ENCODE measurements around the gene UQCR10.

UQCR10 gene

GRCh38 chr22:29815580-29815979, 48.4 kb downstream of the UQCR10 start:
- no peaks in the 10 kb centered on the region for H3K27me3 ChIP-seq (ENCODE audit: insufficient read depth, poor library complexity, severe bottlenecking)
- no peak overlapping the region for H3K4me3 ChIP-seq (replicated peaks; ENCODE audit: insufficient read depth, low read length)
- no peak overlapping the region for H3K27ac ChIP-seq (replicated peaks)
- TF ChIP-seq REST (IDR thresholded peaks at IDR 0.05; ENCODE audit: insufficient replicate concordance, low read depth): no peak
- no peak for TF ChIP-seq CTCF (IDR thresholded peaks at IDR 0.05; ENCODE audit: insufficient read depth, low read length)
- no peak for TF ChIP-seq SPI1 (IDR thresholded peaks at IDR 0.05; ENCODE audit: borderline replicate concordance, low read depth)
- no peak for TF ChIP-seq GABPA (IDR thresholded peaks at IDR 0.05; ENCODE audit: low read depth)
- no peak for TF ChIP-seq POLR2AphosphoS5 (IDR thresholded peaks at IDR 0.05; ENCODE audit: low read depth)
- DNase-seq (ENCODE audit: low read depth in 1 of 2, low spot score in 1 of 2): no peak

GRCh38 chr22:29816128-29816527, 49.0 kb downstream of the UQCR10 start:
- Histone ChIP-seq H3K27ac (replicated peaks) (no peak overlapping the region), H3K4me3 (replicated peaks; ENCODE audit: insufficient read depth, low read length) (no peak overlapping the region), H3K27me3 (ENCODE audit: insufficient read depth, poor library complexity, severe bottlenecking) (no peaks in the 10 kb centered on the region)
- TF ChIP-seq POLR2AphosphoS5 (IDR thresholded peaks at IDR 0.05; ENCODE audit: low read depth): no peak
- no peak for TF ChIP-seq CTCF (IDR thresholded peaks at IDR 0.05; ENCODE audit: insufficient read depth, low read length)
- no peak for TF ChIP-seq SPI1 (IDR thresholded peaks at IDR 0.05; ENCODE audit: borderline replicate concordance, low read depth)
- TF ChIP-seq GABPA (IDR thresholded peaks at IDR 0.05; ENCODE audit: low read depth): no peak
- DNase-seq (ENCODE audit: low read depth in 1 of 2, low spot score in 1 of 2): no peak

GRCh38 chr22:29816539-29816938, 49.4 kb downstream of the UQCR10 start:
- no peak overlapping the region for H3K4me3 ChIP-seq (replicated peaks; ENCODE audit: insufficient read depth, low read length)
- TF ChIP-seq POLR2AphosphoS5 (IDR thresholded peaks at IDR 0.05; ENCODE audit: low read depth) (no peak), SPI1 (IDR thresholded peaks at IDR 0.05; ENCODE audit: borderline replicate concordance, low read depth) (no peak), CTCF (IDR thresholded peaks at IDR 0.05; ENCODE audit: insufficient read depth, low read length) (no peak), GABPA (IDR thresholded peaks at IDR 0.05; ENCODE audit: low read depth) (no peak), REST (IDR thresholded peaks at IDR 0.05; ENCODE audit: insufficient replicate concordance, low read depth) (no peak)
- H3K27ac ChIP-seq (replicated peaks): no peak overlapping the region
- H3K27me3 ChIP-seq (ENCODE audit: insufficient read depth, poor library complexity, severe bottlenecking): no peaks in the 10 kb centered on the region
- DNase-seq (ENCODE audit: low read depth in 1 of 2, low spot score in 1 of 2): no peak

- Histone ChIP-seq H3K27ac (replicated peaks) (no peak overlapping the region), H3K4me3 (replicated peaks; ENCODE audit: insufficient read depth, low read length) (no peak overlapping the region), H3K27me3 (ENCODE audit: insufficient read depth, poor library complexity, severe bottlenecking) (no peaks in the 10 kb centered on the region)
- TF ChIP-seq GABPA (IDR thresholded peaks at IDR 0.05; ENCODE audit: low read depth): no peak
- TF ChIP-seq SPI1 (IDR thresholded peaks at IDR 0.05; ENCODE audit: borderline replicate concordance, low read depth): no peak
- TF ChIP-seq CTCF (IDR thresholded peaks at IDR 0.05; ENCODE audit: insufficient read depth, low read length): no peak
- no peak for TF ChIP-seq POLR2AphosphoS5 (IDR thresholded peaks at IDR 0.05; ENCODE audit: low read depth)
- no peak for DNase-seq (ENCODE audit: low read depth in 1 of 2, low spot score in 1 of 2)
Observed at GRCh38 chr22:29816980-29817379, 49.8 kb downstream of the UQCR10 start.
